MG63 (cell line): Measurements from ENCODE around the gene RAMP2. TPM values are rescaled to one million over a fixed set of nuclear protein-coding genes. Genes with fewer than 3 reads are reported as not detected.
A peak's percentile ranks its signal among the peaks of the same experiment; 100 is the strongest.
"Not testable (repeated sequence)": the region's sequence is repeated elsewhere in the genome, so short reads cannot be mapped to it uniquely, and the experiment has no call there.

ENCODE experiments used
- DNase-seq: peaks from one replicate; pipeline ENCODE4 v3.0.0-alpha.2; 2020
- H3K27me3 ChIP-seq: fragments of 250-450 bp; sonication (Bioruptor Pico); 2 replicates; pipeline ENCODE4 v1.5.1; 2020; ENCODE audit warnings: mild to moderate bottlenecking, moderate library complexity
- H3K36me3 ChIP-seq: fragments of 250-450 bp; sonication (Bioruptor Pico); 2 replicates; pipeline ENCODE4 v1.5.1; 2020; ENCODE audit warnings: mild to moderate bottlenecking, moderate library complexity
- H3K4me3 ChIP-seq: fragments of 250-450 bp; sonication (Bioruptor Pico); 2 replicates; pipeline ENCODE4 v1.5.1; 2020; ENCODE audit warnings: mild to moderate bottlenecking, moderate library complexity
- H3K9me3 ChIP-seq: fragments of 250-450 bp; sonication (Bioruptor Pico); 2 replicates; pipeline ENCODE4 v1.5.1; 2020; ENCODE audit warnings: mild to moderate bottlenecking, moderate library complexity
- total RNA-seq: library from RNA; depleted of rRNA; stranded (reverse); fragments of >200 nt; shearing (Covaris generic); gene quantifications from 2 replicates; pipeline ENCODE4 v1.2.3, GENCODE V29; 2014; ENCODE audit warnings: low replicate concordance; rRNA removed

Gene RAMP2
- total RNA-seq, result not detected in 2 replicates

- DNase-seq, result peak; percentile 37
- peak within 1 kb of the TSS; percentile 30 for H3K4me3 ChIP-seq
- H3K27me3 ChIP-seq, result peaks cover 16% of the 10 kb centered on the region
- H3K9me3 ChIP-seq, result no peaks in the 10 kb centered on the region
- no peaks in the 10 kb centered on the region for H3K36me3 ChIP-seq
These were observed at the start of gene RAMP2 for GRCh38 chr17:42760652-42761581. Gene RAMP2, plus strand, starts transcription at chr17:42761227. Its CDS starts 35 bp downstream, at chr17:42761262.

GRCh38 chr17:42720996-42721583 lies 39.9 kb upstream of the RAMP2 start:
- H3K36me3 ChIP-seq, result peaks cover 59% of the 10 kb centered on the region
- no peaks in the 10 kb centered on the region for H3K9me3 ChIP-seq
- H3K4me3 ChIP-seq, result no peak overlapping the region
- no peak for DNase-seq
- no peaks in the 10 kb centered on the region for H3K27me3 ChIP-seq

GRCh38 chr17:42723636-42724035 lies 37.4 kb upstream of the RAMP2 start:
- no peak for DNase-seq
- H3K9me3 ChIP-seq, result no peaks in the 10 kb centered on the region
- H3K4me3 ChIP-seq, result no peak overlapping the region
- peaks cover 50% of the 10 kb centered on the region for H3K36me3 ChIP-seq
- no peaks in the 10 kb centered on the region for H3K27me3 ChIP-seq

DNA sequence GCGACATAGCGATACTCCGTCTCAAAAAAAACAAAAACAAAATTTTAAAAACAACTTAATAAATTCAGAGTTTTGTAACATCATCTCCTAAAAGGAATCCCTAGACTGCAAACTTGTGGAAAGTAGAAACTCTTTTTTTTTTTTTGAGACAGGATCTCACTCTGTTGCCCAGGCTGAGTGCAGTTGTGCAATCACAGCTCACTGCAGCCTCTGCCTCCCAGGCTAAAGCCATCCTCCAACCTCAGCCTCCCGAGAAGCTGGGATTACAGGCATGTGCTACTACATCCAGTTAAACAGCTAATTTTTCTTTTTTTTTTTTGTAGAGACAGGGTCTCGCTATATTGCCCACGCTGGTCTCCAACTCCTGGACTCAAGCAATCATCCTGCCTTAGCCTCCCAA lies 35.9 kb upstream of the RAMP2 start:
- Histone ChIP-seq H3K9me3 (no peaks in the 10 kb centered on the region), H3K36me3 (peaks cover 39% of the 10 kb centered on the region), H3K4me3 (no peak overlapping the region), H3K27me3 (no peaks in the 10 kb centered on the region)
- no peak for DNase-seq

GRCh38 chr17:42740699-42741098 lies 20.3 kb upstream of the RAMP2 start:
- H3K36me3 ChIP-seq, result no peaks in the 10 kb centered on the region; the same call in 1 of the 2 replicates
- H3K4me3 ChIP-seq, result no peak overlapping the region
- peaks cover under 1% of the 10 kb centered on the region; the same call in 1 of the 2 replicates for H3K27me3 ChIP-seq
- H3K9me3 ChIP-seq, result peaks cover 3% of the 10 kb centered on the region; the same call in 1 of the 2 replicates
- no peak for DNase-seq

DNA sequence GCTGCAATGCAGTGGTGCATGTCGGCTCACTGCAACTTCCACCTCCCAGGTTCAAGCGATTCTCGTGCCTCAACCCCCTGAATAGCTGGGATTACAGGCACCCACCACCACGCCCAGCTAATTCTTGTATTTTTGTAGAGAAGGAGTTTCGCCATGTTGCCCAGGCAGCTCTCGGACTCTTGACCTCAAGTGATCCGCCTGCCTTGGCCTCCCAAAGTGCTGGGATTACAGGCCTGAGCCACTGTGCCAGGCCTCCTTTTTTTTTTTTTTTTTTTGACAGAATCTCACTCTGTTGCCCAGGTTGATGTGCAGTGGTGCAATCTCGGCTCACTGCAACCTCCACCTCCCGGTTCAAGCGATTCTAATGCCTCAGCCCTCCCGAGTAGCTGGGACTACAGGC lies 18.1 kb upstream of the RAMP2 start:
- not testable (repeated sequence) for DNase-seq, H3K27me3 ChIP-seq, H3K9me3 ChIP-seq, H3K36me3 ChIP-seq, H3K4me3 ChIP-seq

GRCh38 chr17:42743595-42744282 lies 17.3 kb upstream of the RAMP2 start:
- H3K27me3 ChIP-seq, result peaks cover 5% of the 10 kb centered on the region
- peak overlapping the region; percentile 69 for H3K4me3 ChIP-seq
- peaks cover 3% of the 10 kb centered on the region; the same call in 1 of the 2 replicates for H3K9me3 ChIP-seq
- no peak for DNase-seq
- H3K36me3 ChIP-seq, result no peaks in the 10 kb centered on the region

DNA sequence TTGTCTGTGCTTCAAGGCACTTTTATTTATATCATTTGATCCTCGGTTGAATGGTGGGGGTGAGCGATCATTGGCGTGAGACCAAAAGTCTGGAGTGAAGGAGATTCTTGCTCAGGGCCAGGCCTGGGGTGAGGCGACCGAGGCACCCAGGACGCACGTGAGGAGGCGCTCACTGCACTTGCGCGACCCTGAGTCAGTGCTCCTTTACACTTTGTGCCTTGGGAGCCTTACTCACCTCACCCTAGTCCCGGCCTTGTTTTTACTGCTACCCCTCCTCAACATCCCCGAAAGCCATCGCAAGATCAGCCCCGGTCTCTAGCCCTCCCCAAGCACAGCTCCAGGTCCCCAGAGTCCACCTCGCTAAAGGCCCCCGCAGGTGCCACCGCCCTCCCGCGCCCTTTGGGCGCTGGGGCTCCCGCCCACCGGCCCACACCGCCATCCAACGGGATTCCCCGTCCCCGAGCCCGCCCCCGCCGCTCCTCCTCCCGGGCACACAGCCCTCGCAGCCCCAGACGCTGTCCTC lies 16.7 kb upstream of the RAMP2 start:
- Histone ChIP-seq H3K36me3 (no peaks in the 10 kb centered on the region), H3K27me3 (peaks cover 5% of the 10 kb centered on the region), H3K9me3 (peaks cover 3% of the 10 kb centered on the region; the same call in 1 of the 2 replicates), H3K4me3 (peak overlapping the region; percentile 69)
- DNase-seq, result peak; percentile 86

DNA sequence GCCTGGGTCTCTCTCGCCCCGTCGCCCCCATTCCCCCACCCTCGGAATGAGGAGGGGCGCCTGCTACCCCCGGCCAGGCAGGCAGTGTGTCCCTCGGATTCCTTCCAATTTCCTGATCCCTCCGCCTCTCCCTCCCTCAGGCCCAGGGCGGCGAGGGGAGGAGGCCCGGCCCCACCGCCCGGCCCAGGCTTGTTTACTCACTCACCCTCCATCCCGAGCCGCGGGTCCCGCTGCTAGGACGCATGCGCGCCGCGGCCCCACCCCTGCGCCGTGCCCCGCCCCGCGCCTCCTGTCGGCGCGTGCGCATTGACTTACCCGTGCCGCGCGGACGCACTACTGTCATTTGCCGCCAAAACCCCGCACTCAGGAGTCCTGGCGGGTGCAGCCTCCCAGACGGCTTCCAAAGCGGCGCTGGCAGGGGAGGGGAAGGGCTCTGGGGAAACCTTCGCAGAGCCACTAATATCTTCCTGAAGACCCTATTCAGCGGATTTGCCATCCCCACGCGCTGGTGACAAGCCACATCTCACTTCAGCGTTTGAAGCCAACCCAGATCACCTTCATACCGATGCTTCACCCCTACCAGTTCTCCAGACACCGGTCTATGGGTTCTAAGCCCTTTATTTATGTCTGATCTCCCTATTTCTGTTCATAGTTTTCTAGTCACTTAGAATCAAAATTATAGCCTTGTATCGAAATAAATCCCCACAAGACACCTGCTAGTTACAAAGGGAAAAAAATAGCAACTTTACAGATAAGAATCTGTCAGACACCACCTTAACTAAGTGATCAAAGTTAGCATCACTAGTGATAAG lies 16.0 kb upstream of the RAMP2 start, which contains the start of gene EZH1:
Gene EZH1 (minus strand): TSS at position 235 of the 812 bp plus-strand sequence. CDS start 16,099 bp downstream, outside the sequence.
- Histone ChIP-seq H3K4me3 (peak within 1 kb of the TSS; percentile 69), H3K36me3 (no peaks in the 10 kb centered on the region), H3K9me3 (peaks cover 3% of the 10 kb centered on the region; the same call in 1 of the 2 replicates), H3K27me3 (peaks cover 5% of the 10 kb centered on the region)
- DNase-seq, result peak; percentile 92

GRCh38 chr17:42748202-42748907 lies 12.7 kb upstream of the RAMP2 start:
- Histone ChIP-seq H3K27me3 (peaks cover 13% of the 10 kb centered on the region), H3K36me3 (no peaks in the 10 kb centered on the region), H3K9me3 (peaks cover 3% of the 10 kb centered on the region; the same call in 1 of the 2 replicates), H3K4me3 (no peak overlapping the region)
- no peak for DNase-seq

DNA sequence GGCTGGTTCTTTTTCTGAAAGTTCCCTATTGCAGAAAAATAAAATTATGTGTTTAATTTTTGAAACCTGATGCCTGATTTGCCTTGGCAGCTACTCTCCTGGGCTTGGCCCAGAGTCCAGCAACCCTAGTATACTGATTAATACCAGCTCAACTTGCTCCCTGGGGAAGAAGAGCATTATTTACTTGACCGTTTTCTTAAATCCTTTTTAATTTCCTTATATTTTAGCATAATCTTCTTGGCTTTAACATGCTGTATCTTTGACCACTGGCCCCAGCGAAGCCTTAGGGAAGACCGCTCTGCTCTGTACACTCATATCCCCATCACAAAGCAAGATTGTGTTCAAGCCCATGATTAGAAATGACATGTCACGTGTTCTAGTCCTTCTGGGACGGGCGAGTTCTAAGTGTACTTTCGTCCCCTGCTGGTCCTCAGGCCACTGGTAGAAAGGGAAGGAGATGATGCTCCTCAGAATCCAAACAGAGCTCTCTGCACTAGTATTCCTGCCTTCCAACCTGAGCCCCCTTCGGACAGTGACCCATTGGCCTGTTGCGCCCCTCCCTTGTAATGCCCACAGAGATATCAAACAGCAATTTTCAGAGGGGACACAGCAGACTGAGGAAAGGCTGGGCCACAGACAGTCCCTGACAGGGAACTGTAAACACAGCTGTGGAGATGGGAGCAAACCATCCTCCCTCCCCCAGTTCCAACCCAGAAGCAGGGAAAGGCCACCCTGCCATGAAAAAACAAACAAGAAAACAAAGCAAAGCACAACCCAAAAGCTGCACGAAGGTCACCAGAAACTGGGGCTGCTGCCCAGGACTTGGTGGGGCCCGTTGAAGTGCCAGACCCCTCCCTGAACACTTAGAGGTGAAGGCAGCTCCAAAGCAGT lies 11.9 kb upstream of the RAMP2 start:
- H3K36me3 ChIP-seq, result no peaks in the 10 kb centered on the region
- H3K27me3 ChIP-seq, result peaks cover 13% of the 10 kb centered on the region
- H3K4me3 ChIP-seq, result no peak overlapping the region
- peaks cover 3% of the 10 kb centered on the region; the same call in 1 of the 2 replicates for H3K9me3 ChIP-seq
- DNase-seq, result no peak

DNA sequence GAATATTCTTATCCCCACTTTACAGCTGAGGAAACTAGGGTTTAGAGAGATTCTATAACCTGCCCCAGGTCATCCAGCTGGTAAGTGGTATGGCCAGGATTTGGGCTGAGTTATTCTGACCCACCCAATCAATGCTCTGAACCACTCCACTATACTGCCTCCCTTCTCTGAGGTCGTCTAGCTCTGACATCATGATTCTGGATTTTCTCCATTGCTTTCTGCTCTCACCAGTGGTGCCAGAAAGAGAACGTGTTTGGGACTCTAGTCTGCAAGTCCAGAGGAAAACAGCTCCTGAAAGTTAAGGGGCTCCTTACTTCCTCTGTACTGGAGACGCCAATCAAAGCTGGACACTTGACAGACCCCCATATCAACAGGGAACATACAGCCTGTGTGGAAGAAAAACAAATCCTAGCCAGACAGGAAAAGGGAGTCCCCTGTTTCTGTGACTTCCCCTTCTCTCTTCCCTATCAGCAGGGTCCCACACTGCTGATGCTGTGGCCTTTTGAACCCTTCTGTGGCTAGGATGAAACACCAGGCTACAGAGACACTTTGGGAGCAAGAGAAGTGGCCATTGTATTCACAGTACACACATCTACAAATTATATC lies 10.2 kb upstream of the RAMP2 start:
- Histone ChIP-seq H3K36me3 (no peaks in the 10 kb centered on the region), H3K27me3 (peaks cover 10% of the 10 kb centered on the region), H3K9me3 (no peaks in the 10 kb centered on the region), H3K4me3 (no peak overlapping the region)
- no peak for DNase-seq

GRCh38 chr17:42751628-42752027 lies 9.4 kb upstream of the RAMP2 start:
- no peak overlapping the region for H3K4me3 ChIP-seq
- DNase-seq, result no peak
- H3K36me3 ChIP-seq, result no peaks in the 10 kb centered on the region
- H3K9me3 ChIP-seq, result no peaks in the 10 kb centered on the region
- peaks cover 8% of the 10 kb centered on the region for H3K27me3 ChIP-seq

DNA sequence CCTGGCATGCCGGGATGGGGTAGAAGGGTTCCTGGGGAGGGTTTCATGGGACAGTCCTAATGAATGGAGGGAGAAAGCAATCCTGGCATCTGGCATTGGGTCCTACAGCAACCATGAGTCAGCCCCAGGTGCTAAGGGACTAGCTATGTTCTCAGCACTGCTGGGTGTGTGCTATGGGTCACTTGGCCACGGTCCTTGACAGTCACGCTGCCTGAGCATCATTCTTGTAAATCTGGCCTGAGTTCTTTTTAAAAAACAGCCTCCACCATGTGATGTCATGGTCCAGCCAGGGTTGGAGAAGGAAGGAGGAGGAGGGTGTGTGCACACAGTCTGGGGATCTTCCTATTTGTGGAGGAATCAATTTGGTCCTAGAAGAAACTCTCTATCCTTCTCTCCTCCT lies 6.2 kb upstream of the RAMP2 start:
- no peak overlapping the region for H3K4me3 ChIP-seq
- DNase-seq, result peak; percentile 62
- H3K36me3 ChIP-seq, result no peaks in the 10 kb centered on the region
- H3K9me3 ChIP-seq, result no peaks in the 10 kb centered on the region
- H3K27me3 ChIP-seq, result peaks cover 9% of the 10 kb centered on the region
